NOMO-1 treated with dmso at 0.1 percent for 144 hours (cell line): ENCODE data around the gene AHNAK.
"Not testable (repeated sequence)": the region's sequence is repeated elsewhere in the genome, so short reads cannot be mapped to it uniquely, and the experiment has no call there.

Experiments
- DNase-seq: peaks from one replicate; lab custom pipeline; 2025; ENCODE audit not compliant: unreplicated experiment; lab: John Stamatoyannopoulos, UW

The AHNAK gene

DNA sequence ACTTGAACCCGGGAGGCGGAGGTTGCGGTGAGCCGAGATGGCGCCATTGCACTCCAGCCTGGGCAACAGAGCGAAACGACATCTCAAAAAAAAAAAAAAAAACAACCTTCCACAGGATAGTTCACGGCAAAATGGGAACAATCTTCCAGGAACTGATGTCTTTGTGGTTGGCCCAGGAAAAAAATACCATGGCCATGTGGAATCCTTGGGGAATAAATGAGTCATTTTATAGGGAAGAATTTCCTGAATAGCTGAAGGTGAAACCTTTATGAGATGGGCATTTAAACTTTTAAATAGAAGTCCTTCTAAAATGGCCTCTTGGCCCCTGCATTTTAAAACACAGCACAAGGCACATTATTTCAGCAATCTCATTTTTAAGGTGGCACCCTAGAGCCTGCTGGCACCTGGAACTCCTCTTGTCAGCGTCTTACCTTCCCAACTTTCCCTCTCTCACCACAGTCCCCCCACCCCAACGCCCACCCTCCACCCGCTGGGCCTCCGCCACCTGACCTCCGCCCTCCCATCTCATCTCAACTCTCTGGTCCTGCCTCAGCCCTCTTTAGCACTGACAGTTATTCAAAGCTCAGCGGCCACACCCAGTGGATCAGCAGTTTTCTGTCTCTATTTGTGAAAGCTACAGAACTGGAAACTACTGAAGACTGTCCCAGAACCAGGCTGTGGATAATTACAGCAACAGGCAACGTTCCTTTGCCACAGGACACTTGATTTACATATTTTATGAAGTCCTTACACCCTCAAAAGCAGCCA is 84.7 kb downstream of the AHNAK start:
- peak; percentile 29 for DNase-seq

DNA sequence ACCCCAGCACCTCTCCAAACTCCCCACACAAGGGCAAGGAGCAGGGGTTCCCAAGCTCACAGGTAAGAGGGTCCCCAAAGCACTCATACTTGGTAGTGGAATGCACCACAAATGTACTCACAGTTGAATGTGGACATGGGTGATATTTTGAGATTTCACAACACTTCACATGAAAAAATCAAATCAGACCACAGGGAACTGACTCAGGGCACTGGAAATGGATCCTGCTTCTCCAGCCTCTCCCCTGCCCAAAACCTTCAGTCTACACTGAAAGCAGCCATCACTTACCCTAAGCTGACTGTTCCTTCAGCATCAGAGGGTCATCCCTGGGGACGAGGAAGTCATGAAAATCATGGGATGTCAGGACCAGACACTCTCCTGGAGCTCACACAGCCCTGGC is 87.5 kb downstream of the AHNAK start:
- no peak for DNase-seq

DNA sequence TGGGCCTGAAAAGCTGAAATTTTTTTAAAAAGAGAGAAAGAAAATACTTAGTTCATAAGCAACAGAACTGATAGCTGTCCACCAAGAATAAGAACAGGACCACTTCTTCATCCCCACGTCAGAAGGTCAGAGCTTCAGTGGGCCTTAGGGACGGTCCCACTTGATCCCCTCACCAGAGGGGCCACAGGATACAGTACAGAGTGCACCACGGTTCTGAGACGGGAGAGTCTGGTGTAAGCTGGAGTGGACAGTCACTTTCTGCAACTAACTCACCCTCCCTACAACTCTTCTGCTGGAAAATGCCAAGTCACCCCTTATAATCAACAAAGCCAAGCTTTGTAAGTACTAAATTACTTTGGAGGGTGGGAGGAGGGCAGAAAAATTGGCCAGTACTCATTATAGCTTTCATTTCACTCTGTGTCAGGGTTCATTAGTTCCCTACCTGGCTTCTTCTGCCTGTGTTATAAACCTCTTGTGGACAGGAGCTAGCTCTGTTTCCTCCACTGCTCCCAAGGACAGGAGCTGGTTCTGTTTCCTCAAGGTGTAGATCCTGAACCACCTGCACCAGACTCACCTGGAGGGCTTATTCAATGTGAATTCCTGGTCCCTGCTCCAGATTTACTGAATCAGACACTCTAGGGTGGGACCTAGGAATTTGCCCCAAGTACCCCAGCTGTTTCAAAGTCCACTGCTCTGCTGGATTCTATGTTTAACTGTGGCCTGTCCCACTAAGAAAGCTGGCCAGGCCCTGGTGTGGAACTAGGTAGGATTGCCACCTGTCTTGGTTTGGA is 88.2 kb downstream of the AHNAK start:
- DNase-seq, result peak; percentile 42

DNA sequence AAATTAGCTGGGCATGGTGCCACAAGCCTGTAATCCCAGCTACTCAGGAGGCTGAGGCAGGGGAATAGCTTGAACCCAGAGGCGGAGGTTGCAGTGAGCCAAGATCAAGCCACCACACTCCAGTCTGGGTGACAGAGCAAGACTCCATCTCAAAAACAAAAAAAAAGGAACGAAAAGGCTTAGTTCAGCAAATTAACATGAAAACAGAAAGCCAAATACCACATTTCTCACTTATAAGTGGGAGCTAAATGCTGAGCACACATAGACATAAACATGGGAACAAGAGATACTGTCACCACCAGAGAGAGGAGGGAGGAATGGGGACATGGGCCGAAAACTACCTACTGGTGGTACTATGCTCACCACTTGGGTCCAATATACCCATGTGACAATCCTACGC is 89.1 kb downstream of the AHNAK start:
- DNase-seq, result no peak

DNA sequence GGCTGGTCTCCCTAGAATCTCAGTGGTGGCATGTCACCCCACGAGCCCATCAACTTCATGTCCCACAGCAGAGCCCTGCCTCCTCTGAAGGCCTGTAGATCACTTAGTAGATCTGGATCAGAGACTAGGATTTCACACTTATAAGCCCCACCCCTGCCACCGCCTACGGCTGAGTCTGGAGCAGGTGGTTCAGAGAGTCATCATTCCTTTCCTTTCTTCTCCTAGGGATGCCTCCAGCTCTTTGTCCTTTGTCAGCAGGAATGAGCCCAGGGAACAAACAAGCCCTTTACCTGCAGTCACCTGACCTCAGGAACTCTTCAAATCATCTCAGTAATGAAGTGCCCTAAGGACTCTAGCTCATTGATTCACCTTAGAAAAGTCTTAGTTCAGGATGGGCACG is 90.0 kb downstream of the AHNAK start:
- DNase-seq, result no peak

DNA sequence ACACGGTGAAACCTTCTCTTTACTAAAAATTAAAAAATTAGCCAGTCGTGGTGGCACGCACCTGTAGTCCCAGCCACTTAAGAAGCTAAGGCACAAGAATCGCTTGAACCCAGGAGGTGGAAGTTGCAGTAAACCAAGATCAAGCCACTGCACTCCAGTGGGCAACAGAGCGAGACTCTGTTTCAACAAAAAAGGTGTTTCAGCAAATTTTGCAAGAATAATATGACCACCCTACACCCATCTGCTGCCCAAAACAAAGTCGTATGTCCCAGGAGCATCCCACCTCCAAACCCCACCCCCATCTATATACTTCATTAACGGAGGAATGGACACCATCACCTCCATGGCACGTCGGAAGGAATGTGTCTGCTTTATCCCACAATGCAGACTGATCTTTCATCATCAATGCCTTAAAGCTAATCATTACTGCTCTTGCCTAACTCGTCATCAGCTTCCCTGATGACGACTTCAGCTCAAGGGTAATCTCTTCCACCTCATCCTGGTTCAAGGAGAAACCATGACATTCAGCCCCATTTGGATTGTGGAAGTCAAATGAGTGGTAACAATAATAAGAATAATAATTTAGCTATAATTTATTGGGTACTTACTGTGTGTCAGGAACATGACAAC is 93.7 kb downstream of the AHNAK start:
- no peak for DNase-seq

DNA sequence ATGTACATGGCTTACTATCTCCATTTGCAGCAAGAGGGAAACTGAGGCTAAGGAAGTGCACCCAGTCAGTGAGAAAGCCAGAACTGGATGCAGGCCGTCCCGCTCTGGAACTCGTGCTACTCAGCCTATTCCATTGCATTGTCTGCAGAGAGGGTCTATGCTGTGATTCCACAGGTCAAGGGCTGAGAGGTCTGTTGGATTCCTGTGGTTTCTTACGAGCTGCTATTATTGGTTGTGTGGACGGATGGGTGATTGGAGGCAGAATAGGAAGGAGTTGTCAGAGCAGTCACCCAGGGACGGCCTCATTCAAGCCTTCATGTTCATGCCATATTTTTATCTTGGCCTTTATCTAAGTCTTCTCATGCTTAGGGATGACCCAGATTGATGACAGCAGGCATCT is 94.3 kb downstream of the AHNAK start:
- DNase-seq, result no peak

DNA sequence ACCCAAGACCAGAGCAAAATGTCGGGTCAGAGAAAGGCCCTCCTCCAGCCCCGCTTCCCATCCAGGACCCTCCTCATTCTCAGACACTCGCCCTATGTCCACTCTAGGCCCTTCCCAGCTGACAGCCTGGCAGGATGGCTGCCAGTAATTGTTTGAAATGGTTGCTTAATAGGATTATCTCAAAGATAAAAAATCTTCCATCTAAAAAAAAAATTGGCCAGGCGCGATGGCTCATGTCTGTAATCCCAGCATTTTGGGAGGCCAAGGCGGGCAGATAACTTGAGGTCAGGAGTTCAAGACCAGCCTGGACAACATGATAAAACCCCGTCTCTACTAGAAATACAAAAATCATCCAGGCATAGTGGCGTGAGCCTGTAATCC is 95.4 kb downstream of the AHNAK start:
- DNase-seq, result no peak

DNA sequence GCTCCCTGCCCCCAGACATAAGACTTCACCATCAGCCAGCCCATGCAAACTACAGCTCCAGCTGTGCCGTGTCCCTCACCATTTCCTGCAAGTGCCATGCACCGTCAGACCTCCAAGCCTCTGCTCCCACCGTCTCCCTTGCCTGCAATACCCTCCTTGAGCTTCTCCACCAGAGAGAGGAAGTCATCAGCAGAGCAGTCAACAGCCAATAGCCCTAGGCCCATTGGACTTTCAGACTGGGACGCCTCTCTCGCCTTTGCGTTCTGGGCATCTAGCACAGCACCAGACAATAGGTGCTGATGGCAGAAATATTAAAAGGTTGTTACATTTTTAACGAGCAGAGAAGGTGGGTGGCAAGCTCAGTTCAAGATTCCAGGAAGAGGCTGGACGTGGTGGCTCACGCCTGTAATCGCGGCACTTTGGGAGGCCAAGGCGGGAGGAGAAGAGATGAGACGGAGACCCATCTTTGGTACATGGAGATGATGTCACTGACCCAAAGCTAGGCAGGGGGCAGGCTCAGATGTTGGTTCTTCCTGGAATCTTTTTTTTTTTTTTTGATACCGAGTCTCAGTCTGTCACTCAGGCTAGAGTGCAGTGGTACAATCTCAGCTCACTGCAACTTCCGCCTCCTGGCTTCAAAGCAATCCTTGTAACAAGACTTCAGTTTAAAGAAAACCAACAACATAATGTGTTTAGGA is 95.9 kb downstream of the AHNAK start:
- DNase-seq, result no peak

DNA sequence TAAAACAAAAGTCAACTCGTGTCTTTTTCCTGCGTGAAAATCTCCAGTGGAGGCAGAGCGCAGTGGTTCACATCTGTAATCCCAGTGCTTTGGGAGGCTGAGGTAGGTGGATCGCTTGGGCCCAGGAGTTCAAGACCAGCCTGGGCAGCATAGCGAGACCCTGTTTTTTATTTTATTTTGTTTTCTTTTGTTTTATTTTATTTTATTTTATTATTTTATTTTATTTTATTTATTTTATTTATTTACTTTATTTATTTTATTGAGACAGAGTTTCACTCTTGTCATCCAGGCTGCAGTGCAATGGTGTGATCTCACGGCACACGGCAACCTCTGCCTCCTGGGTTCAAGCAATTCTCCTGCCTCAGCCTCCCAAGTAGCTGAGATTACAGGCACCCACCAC is 96.7 kb downstream of the AHNAK start:
- DNase-seq, result not testable (repeated sequence)

DNA sequence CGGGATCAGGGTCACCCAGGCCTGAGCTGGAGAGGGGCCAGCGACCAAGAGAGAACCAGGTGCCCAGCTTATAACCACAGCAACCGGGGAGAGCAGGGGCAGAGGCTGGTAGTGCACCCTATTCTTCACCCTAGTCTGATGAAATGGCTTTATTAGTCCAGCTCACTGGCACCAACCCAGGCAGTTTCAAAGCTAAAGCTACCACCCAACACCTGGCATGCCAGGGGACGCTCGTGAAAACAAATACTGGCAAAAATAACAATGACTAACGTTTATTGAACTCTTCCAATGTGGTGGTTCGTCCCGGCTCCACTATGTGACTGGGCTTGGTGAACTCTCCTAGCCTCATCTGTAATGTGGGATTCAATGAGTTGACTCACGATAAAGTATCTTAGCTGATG is 97.2 kb downstream of the AHNAK start:
- DNase-seq, result no peak

DNA sequence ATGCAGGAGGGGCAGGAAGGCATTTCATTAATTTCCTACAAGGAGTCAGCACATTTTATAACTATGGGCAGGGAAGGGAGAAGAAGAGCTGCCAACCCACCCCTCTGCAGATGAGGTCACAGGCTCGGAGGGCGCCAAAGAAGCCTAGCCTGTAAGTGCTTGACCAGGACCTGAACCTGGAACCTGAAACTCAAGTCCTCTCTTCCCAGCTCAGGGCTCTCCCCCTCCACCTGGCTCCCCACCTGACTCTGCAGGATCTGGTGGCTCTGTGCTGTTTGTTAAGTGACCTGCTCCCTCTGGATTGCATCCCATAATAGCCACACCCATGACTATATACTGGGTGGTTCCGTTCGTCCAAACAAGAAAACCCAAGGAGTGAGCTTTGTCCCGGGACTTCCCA is 100.5 kb downstream of the AHNAK start:
- DNase-seq, result no peak

DNA sequence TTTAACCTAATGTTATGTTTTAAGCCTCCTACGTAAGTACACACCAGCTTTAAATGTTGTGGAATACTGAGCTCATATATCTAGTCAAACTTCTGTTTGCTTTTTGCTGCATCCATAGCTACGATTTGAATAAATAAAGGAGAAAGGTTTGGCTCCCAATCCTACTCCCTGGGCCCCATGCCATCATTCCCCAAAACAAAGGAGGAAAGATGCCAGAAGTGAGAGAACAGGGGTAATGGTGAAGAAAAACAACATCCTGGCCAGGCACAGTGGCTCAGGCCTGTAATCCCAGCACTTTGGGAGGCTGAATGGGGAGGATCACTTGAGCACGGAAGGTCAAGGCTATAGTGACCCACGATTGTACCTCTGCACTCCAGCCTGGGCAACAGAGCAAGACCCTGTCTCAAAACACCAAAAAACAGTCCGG is 101.3 kb downstream of the AHNAK start:
- DNase-seq, result no peak

DNA sequence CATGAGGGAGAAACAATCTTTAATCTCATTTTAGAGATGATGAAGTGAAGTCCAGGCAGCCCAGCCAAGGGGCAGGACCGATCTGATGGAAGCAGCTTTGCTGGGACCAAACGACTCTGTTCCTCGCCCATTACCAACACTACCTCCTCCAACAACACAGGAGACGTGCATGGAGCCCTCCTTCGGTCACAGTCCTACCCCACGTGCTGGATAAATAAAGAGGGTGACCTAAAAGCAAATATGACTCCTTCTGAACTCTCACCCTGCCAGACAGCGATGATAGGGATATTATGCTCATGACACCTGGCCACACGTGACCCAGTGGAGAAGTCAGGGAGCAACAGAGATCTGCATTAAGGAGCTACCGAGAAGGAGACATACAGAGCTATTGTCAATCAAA is 101.8 kb downstream of the AHNAK start:
- no peak for DNase-seq

DNA sequence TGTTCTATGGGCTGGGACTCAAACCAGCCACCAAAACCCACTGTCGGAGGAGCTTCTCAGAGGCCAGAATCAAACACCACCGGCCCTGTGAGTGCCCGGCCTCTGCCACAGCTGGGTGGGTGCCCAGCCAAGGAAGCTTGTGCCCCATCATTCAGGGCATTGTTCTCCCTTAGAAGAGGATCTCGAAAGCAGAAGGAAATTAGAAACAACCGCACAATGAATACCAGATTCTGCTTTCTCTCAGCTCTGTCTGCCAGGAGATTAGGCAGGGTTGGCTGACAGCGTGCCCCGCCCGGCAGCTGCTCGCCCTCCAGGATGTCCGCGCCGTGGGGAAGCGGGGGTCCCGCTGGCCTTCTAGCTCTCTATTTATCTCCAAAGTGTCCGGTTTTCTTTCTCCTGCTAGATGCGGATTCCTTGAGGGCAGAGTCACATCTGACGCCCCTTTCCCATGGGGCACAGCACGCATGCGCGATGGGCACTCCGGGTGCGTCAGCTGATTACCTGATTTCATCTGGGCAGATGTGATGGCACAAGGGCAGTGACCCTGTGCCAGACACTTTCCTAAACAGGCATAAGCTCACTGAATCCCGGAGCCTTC is 102.3 kb downstream of the AHNAK start:
- peak; percentile 75 for DNase-seq

DNA sequence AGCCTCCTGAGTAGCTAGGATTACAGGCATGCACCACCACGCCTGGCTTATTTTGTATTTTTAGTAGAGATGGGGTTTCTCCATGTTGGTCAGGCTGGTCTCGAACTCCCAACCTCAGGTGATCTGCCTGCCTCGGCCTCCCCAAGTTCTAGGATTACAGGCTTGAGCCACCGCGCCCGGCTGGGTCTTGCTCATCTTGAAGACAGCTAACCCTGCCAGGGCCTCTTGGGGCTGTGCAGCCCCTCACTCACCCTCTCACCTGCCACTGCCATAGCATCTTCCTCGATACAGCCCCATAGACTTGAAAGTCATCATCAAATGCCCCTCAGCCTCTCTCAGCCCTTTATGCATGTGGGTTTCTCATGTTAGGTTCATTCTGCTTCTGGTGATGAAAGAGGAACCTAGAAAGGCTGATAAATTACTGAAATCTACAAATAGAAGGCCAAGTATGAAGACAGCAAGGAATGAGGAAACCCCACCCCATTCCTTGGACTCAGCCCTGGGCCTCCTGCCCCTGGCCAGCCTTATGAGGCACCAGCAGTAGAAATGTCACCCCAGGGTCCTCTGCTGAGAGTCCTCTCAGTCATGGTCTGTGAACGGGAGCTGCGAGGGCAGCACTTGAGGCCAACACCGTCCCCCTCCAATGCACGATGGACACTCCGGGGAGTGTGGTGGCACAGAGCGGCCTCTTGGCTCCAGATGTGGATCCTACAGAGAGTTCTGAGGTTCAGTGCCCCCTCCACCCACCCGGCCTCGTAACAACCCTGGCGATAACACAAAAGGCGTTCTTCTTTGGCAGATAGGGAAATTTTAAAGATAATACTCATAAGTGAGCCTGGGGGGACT is 103.0 kb downstream of the AHNAK start:
- peak; percentile 52 for DNase-seq

DNA sequence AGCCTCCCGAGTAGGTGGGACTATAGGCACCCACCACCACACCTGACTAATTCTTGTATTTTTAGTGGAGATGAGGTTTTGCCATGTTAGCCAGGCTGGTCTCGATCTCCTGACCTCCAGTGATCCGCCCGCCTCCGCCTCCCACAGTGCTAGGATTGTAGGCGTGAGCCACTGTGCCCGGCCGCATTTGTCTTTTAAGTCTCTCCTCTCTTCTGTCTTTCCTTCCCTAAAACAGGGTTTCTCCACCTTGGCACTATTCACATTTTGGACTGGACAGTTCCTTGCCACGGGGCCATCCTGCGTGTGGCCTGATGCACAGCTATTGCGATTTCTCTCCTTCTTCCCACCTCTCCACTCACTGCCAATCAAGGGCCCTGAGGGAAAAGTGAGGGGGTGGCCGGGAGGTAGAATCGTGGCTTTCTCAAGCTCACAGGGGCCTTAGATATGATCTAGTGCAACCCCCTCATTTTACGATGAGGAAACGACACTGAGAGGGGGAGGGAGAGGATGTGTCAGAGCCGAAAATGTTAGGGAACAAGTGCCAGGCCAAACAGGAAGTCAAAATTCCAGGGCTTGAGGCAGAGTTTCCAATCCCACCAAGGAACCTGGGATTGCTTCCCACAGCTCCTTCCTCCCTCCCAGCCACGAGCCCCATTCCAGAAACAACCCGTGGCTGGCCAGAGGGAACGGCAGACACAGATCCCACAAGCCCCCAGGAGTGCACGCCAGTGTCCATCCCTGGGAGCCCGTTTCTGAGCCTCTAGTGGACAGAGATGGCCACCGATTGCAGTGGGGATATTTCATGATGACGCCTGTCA is 106.6 kb downstream of the AHNAK start:
- no peak for DNase-seq

DNA sequence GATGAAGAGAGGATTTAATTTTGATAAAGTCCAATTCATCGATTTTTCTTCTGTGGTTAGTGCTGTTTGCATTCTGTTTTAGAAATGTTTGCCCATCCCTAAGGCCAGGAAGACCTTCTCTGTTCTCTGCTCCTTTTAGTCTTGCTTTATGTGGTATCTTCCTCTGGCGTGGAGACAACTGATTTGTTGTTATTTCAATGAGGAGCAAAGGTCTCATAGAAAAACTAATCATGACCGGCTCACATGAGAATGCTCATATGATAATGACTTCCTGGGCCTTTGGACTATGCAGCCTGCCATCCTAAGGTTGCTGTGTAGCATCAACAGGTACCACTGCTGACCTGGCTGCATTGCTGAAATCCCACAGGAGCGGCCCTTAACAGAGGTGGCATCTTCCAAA is 108.0 kb downstream of the AHNAK start:
- DNase-seq, result no peak

DNA sequence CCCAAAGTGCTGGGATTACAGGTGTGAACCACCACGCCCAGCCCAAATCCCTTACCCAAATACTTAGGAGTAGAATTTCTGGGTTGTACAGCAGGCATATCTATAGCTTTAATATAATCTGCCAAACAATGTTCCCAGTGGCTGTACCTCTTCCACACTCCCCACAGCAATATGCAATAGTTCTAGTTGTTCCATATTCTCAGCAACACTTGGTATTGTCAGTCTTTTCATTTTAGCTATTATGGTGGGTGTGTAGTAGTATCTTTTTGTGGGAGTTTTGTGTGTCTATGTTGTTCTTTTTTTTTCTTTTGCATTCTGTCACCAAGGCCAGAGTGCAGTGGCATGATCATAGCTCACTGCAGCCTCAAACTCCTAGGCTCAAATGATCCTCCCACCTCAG is 109.0 kb downstream of the AHNAK start:
- DNase-seq, result no peak
